GM12878 (cell line): Measurements from ENCODE around the gene NCAPD2. TPM values are rescaled to one million over a fixed set of nuclear protein-coding genes. Genes with fewer than 3 reads are reported as not detected.

Source experiments
- ATAC-seq: fragments of 200-7000 bp; cut with Tn5 transposase; 3 replicates; pipeline ENCODE4 v1.9.1; 2020; ENCODE audit warnings: mild to moderate bottlenecking, moderate library complexity
- BruUV-seq: library from RNA; stranded (reverse); fragments of 400-500 nt; replicated peaks from 2 replicates; lab custom pipeline; 2021; lab: Mats Ljungman, UMichigan
- CTCF ChIA-PET: fragments of 300-600 bp; sonication (Branson Sonifier 250); formaldehyde crosslinking; extraction: SDS; loops from one replicate; lab custom pipeline; 2021; ENCODE audit warnings: inconsistent platforms; lab: Yijun Ruan, JAX
- POLR2A ChIA-PET: fragments of 350-600 bp; formaldehyde crosslinking; extraction: SDS; loops from one replicate; lab custom pipeline; 2021; ENCODE audit warnings: inconsistent platforms; lab: Charles Lee
- RAD21 ChIA-PET: fragments of 300-600 bp; sonication (Branson Sonifier 250); formaldehyde crosslinking; loops from one replicate; lab custom pipeline; 2023; ENCODE audit warnings: antibody characterized with exemption; ENCODE audit not compliant: unreplicated experiment; lab: Charles Lee
- SMC1A ChIA-PET: fragments of 300-600 bp; sonication (Branson Sonifier 250); formaldehyde crosslinking; loops from one replicate; lab custom pipeline; 2023; ENCODE audit not compliant: unreplicated experiment, uncharacterized antibody; lab: Charles Lee
- DNase-seq: peaks from one replicate; pipeline ENCODE4 v3.0.0-alpha.2; 2011; ENCODE audit warnings: low read depth, low spot score
- FAIRE-seq: peaks from 3 replicates; lab custom pipeline; 2011; peaks lifted over from hg19 to GRCh38; lab: Jason Lieb, UNC
- H2AFZ ChIP-seq: 2 replicates; pipeline ENCODE4 v1.6.0; 2011; ENCODE audit warnings: low read depth, low read length, control low read depth; ENCODE audit not compliant: control insufficient read depth
- H3K27ac ChIP-seq: 2 replicates; pipeline ENCODE4 v1.5.1; 2011; ENCODE audit warnings: control low read depth; ENCODE audit not compliant: control insufficient read depth, insufficient read depth
- H3K27me3 ChIP-seq, 2 experiments: replicated peaks in 1 of 2; 2 replicates each; pipeline versions ENCODE4 v1.6.0 to v1.6.1; 2011; ENCODE audit warnings: low read length in 1 of 2; ENCODE audit not compliant: control insufficient read depth in 2 of 2, insufficient read depth in 2 of 2
- H3K36me3 ChIP-seq, 2 experiments: 2 replicates each; pipeline ENCODE4 v1.5.1; 2011; ENCODE audit warnings: low read length in 1 of 2; ENCODE audit not compliant: control insufficient read depth in 2 of 2, insufficient read depth in 2 of 2
- H3K4me1 ChIP-seq: 2 replicates; pipeline ENCODE4 v1.6.1; 2011; ENCODE audit warnings: mild to moderate bottlenecking, low read length, moderate library complexity, mixed read lengths; ENCODE audit not compliant: control insufficient read depth, insufficient read depth
- H3K4me2 ChIP-seq: 2 replicates; pipeline ENCODE4 v1.6.0; 2011; ENCODE audit warnings: control low read depth; ENCODE audit not compliant: control insufficient read depth, insufficient read depth
- H3K4me3 ChIP-seq: fragments of 200-600 bp; sonication (generic); 2 replicates; pipeline ENCODE4 v1.5.1; 2016
- H3K79me2 ChIP-seq: 2 replicates; pipeline ENCODE4 v1.6.0; 2011; ENCODE audit warnings: low read length; ENCODE audit not compliant: control insufficient read depth, insufficient read depth
- H3K9ac ChIP-seq: 2 replicates; pipeline ENCODE4 v1.8.0; 2011; ENCODE audit warnings: low read length, control low read depth, mixed read lengths; ENCODE audit not compliant: control insufficient read depth, insufficient read depth
- H3K9me3 ChIP-seq: replicated peaks from 3 replicates; pipeline ENCODE4 v1.5.1; 2011; ENCODE audit warnings: mild to moderate bottlenecking, low read length; ENCODE audit not compliant: control insufficient read depth, insufficient read depth
- H4K20me1 ChIP-seq: 2 replicates; pipeline ENCODE4 v1.6.0; 2011; ENCODE audit not compliant: control insufficient read depth, insufficient read depth
- ASH2L ChIP-seq: fragments of 300-600, 200-600 bp; sonication (generic); IDR thresholded peaks from 2 replicates; pipeline ENCODE4 v1.6.1; 2017; ENCODE audit warnings: low read depth, mild to moderate bottlenecking, borderline replicate concordance
- BMI1 ChIP-seq: fragments of 450-650 bp; IDR thresholded peaks from 2 replicates; pipeline ENCODE4 v1.6.1; 2016; ENCODE audit warnings: mild to moderate bottlenecking, moderate library complexity, borderline replicate concordance
- CBFB ChIP-seq: IDR thresholded peaks from 2 replicates; pipeline ENCODE4 v1.6.1; 2016; ENCODE audit warnings: antibody characterized with exemption, low read depth
- CBX5 ChIP-seq: sonication (generic); IDR thresholded peaks from 2 replicates; pipeline ENCODE4 v1.6.1; 2016; ENCODE audit warnings: low read depth, moderate library complexity, mild to moderate bottlenecking, inconsistent platforms
- DPF2 ChIP-seq: fragments of 450-650 bp; IDR thresholded peaks from 2 replicates; pipeline ENCODE4 v1.6.1; 2017; ENCODE audit warnings: mild to moderate bottlenecking
- EZH2 ChIP-seq: IDR thresholded peaks from 2 replicates; pipeline ENCODE4 v1.6.1; 2012; ENCODE audit warnings: low read depth, mild to moderate bottlenecking, control low read depth, inconsistent platforms, low read length, borderline replicate concordance; ENCODE audit not compliant: control insufficient read depth
- HCFC1 ChIP-seq: fragments of 150-350 bp; IDR thresholded peaks from 2 replicates; pipeline ENCODE4 v1.6.1; 2014; ENCODE audit warnings: low read length
- HSF1 ChIP-seq: fragments of 150-350 bp; IDR thresholded peaks from 2 replicates; pipeline ENCODE4 v1.6.1; 2014; ENCODE audit warnings: mild to moderate bottlenecking, low read depth, low read length
- NR2C2 ChIP-seq: IDR thresholded peaks from 2 replicates; pipeline ENCODE4 v1.6.1; 2011; ENCODE audit warnings: borderline replicate concordance, low read depth; ENCODE audit not compliant: control insufficient read depth, insufficient read length
- POLR2A ChIP-seq: IDR thresholded peaks from 2 replicates; pipeline ENCODE4 v1.6.1; 2011; ENCODE audit warnings: low read depth, mild to moderate bottlenecking, low read length
- RUNX3 ChIP-seq: IDR thresholded peaks from 2 replicates; pipeline ENCODE4 v1.6.1; 2012; ENCODE audit warnings: low read length, inconsistent platforms
- SPI1 ChIP-seq: IDR thresholded peaks from 2 replicates; pipeline ENCODE4 v1.6.1; 2011; ENCODE audit warnings: low read depth, mild to moderate bottlenecking, low read length, moderate library complexity, borderline replicate concordance; ENCODE audit not compliant: insufficient read depth
- USF2 ChIP-seq: IDR thresholded peaks from 2 replicates; pipeline ENCODE4 v1.6.1; 2011; ENCODE audit warnings: low read depth, low read length, improper control_type of control experiment, borderline replicate concordance
- WGBS: methylation state at CpG from one replicate; pipeline ENCODE4 v1.1.6; 2016; ENCODE audit warnings: low lambda C conversion rate; ENCODE audit not compliant: insufficient replicate concordance, insufficient coverage; ENCODE audit errors: missing lambda C conversion rate; 5-methylcytosine and 5-hydroxymethylcytosine counted together
- in situ Hi-C: fragments of 300-500 bp; cut with MboI; formaldehyde crosslinking; loops from 9 replicates; pipeline ENCODE4 v1.14.3; 2018; ENCODE audit warnings: mixed read lengths
- intact Hi-C: fragments of 100-400 bp; cut with micrococcal nuclease; formaldehyde crosslinking; loops from one replicate; pipeline ENCODE4 v1.14.2; 2022; ENCODE audit not compliant: unreplicated experiment
- polyA plus RNA-seq, 11 experiments: library from polyadenylated mRNA; depleted of rRNA in 4 of 11; unstranded in 6 of 11; stranded (reverse) in 5 of 11; fragments of >200 nt; fragmentation: Nextera tagmentation in 4 of 11; fragmentation: Illumina TruSeq in 1 of 11; extraction: Ambion mirVana in 4 of 11; extraction: Trizol in 1 of 11; gene quantifications; 1 replicate in 1 of 11; 2 replicates in 10 of 11; pipeline versions ENCODE4 v1.2.1 to v1.2.3, GENCODE V29; 2011 to 2016; ENCODE audit warnings: inconsistent platforms in 2 of 11, missing spikeins in 2 of 11, low read depth in 1 of 11
- total RNA-seq, 4 experiments: library from RNA; depleted of rRNA in 3 of 4; stranded (reverse); fragments of >200 nt in 3 of 4; fragmentation: Illumina TruSeq in 1 of 4; extraction: Trizol in 1 of 4; gene quantifications; 2 replicates each; pipeline versions ENCODE4 v1.2.1 to v1.2.3, GENCODE V29; 2013 to 2021

NCAPD2 gene
- total and polyA plus RNA-seq, 10 of the 15 experiments (the other 5 are each of a cell fraction or from before 2014, with no cell fraction given) = 24.2 to 160 (median 110) TPM

- peak; percentile 27 for FAIRE-seq
- H4K20me1 ChIP-seq = peaks cover 24% of the 10 kb centered on the region
These were observed 45.8 kb downstream of the NCAPD2 start for GRCh38 chr12:6539707-6540134.

GRCh38 chr12:6540181-6540877 is 46.4 kb downstream of the NCAPD2 start:
- H3K9ac ChIP-seq = no peak overlapping the region
- RAD21 ChIA-PET = interaction anchor here (0.7 to 6.9 kb wide), 17 partner anchors 10 to 254 kb away, joined by 3 to 67 read pairs (median 6); partner anchors contain the start of genes CD27, MLF2, MRPL51 and NOP2
- POLR2A ChIA-PET = interaction anchor here (0.6 to 4.3 kb wide), 11 partner anchors 13 to 213 kb away, joined by 3 to 19 read pairs (median 4); partner anchors contain the start of genes MLF2, TAPBPL and VAMP1
- H3K4me1 ChIP-seq = peaks cover 26% of the 10 kb centered on the region
- peaks cover 24 to 30% of the 10 kb centered on the region in 2 experiments; a peak in 3 of 4 replicates for H3K36me3 ChIP-seq
- in situ Hi-C loops = no loop called here
- DNase-seq = no peak
- intact Hi-C loops = no loop called here
- H3K27me3 ChIP-seq = no peaks in the 10 kb centered on the region
- WGBS = 61% methylated on average over 35 of the region's 35 CpGs
- BruUV-seq = no TSS peak
- H3K79me2 ChIP-seq = peaks cover 32% of the 10 kb centered on the region
- H3K27ac ChIP-seq = peak overlapping the region; percentile 42
- FAIRE-seq = no peak
- SMC1A ChIA-PET = interaction anchor here (0.6 to 7.9 kb wide), 15 partner anchors 12 to 1201 kb away, joined by 3 to 83 read pairs (median 4); partner anchors contain the start of genes TAPBPL and VAMP1
- no peaks in the 10 kb centered on the region for H3K9me3 ChIP-seq
- H3K4me2 ChIP-seq = peak overlapping the region; percentile 12
- H2AFZ ChIP-seq = peak overlapping the region; percentile 42
- peak; percentile 60 for ATAC-seq
- CTCF ChIA-PET = interaction anchor here (1.1 to 7.7 kb wide), 21 partner anchors 9 to 214 kb away, joined by 3 to 91 read pairs (median 5); partner anchors contain the start of genes IFFO1, MRPL51, NOP2 and TAPBPL
- peak overlapping the region; percentile 28 for H3K4me3 ChIP-seq
- H4K20me1 ChIP-seq = peaks cover 24% of the 10 kb centered on the region
- TF ChIP-seq USF2 = no peak
- TF ChIP-seq SPI1 = no peak
- no peak for TF ChIP-seq ASH2L
- TF ChIP-seq DPF2 = 0 out of 2 replicates have a peak, but pooled peaks have one; percentile 36
- no peak for TF ChIP-seq RUNX3
- TF ChIP-seq CBFB = no peak
- no peak for TF ChIP-seq HCFC1
- TF ChIP-seq HSF1 = no peak
- TF ChIP-seq NR2C2 = no peak
- no peak for TF ChIP-seq BMI1

More at GRCh38 chr12:6539707-6540134, 45.8 kb downstream of the NCAPD2 start:
- Histone ChIP-seq H3K9me3 (no peaks in the 10 kb centered on the region), H3K27ac (no peak overlapping the region; the same call in 1 of the 2 replicates), H3K9ac (no peak overlapping the region), H3K27me3 (no peaks in the 10 kb centered on the region), H2AFZ (no peak overlapping the region), H3K4me2 (peak overlapping the region; percentile 12), H3K36me3 (peaks cover 24 to 30% of the 10 kb centered on the region in 2 experiments; a peak in 3 of 4 replicates), H3K4me1 (peaks cover 26% of the 10 kb centered on the region), H3K79me2 (peaks cover 38% of the 10 kb centered on the region), H3K4me3 (peak overlapping the region; percentile 28)
- TSS peak; percentile 60 for BruUV-seq
- intact Hi-C loops = loop anchor here (1.0 to 5.0 kb wide), 2 partner anchors 72 to 116 kb away; no protein-coding TSS in a partner anchor
- CTCF ChIA-PET = interaction anchor here (0.6 to 7.7 kb wide), 32 partner anchors 8 to 1389 kb away, joined by 3 to 91 read pairs (median 5); partner anchors contain the start of genes IFFO1, MRPL51, NOP2 and TAPBPL
- 0 out of 3 replicates have a peak, but pooled peaks have one; percentile 1 for ATAC-seq
- DNase-seq = no peak
- POLR2A ChIA-PET = interaction anchor here (0.6 to 4.3 kb wide), 11 partner anchors 11 to 213 kb away, joined by 3 to 19 read pairs (median 4); partner anchors contain the start of genes MLF2, TAPBPL and VAMP1
- TF ChIP-seq EZH2 (no peak), CBX5 (no peak), POLR2A (peak; percentile 72; the same call in 1 of the 2 replicates)
- SMC1A ChIA-PET = interaction anchor here (0.6 to 7.9 kb wide), 16 partner anchors 13 to 217 kb away, joined by 3 to 83 read pairs (median 4); partner anchors contain the start of genes TAPBPL and VAMP1
- in situ Hi-C loops = no loop called here
- RAD21 ChIA-PET = interaction anchor here (0.7 to 6.9 kb wide), 17 partner anchors 14 to 254 kb away, joined by 3 to 67 read pairs (median 6); partner anchors contain the start of genes CD27, MLF2, MRPL51 and NOP2
- 71% methylated on average over 14 of the region's 14 CpGs for WGBS
